Measurements from ENCODE around the gene EIF4B. TPM values are rescaled to one million over a fixed set of nuclear protein-coding genes. Genes with fewer than 3 reads are reported as not detected.

The EIF4B gene
- 1,099 and 1,143 TPM in 2 replicates for total RNA-seq

DNA sequence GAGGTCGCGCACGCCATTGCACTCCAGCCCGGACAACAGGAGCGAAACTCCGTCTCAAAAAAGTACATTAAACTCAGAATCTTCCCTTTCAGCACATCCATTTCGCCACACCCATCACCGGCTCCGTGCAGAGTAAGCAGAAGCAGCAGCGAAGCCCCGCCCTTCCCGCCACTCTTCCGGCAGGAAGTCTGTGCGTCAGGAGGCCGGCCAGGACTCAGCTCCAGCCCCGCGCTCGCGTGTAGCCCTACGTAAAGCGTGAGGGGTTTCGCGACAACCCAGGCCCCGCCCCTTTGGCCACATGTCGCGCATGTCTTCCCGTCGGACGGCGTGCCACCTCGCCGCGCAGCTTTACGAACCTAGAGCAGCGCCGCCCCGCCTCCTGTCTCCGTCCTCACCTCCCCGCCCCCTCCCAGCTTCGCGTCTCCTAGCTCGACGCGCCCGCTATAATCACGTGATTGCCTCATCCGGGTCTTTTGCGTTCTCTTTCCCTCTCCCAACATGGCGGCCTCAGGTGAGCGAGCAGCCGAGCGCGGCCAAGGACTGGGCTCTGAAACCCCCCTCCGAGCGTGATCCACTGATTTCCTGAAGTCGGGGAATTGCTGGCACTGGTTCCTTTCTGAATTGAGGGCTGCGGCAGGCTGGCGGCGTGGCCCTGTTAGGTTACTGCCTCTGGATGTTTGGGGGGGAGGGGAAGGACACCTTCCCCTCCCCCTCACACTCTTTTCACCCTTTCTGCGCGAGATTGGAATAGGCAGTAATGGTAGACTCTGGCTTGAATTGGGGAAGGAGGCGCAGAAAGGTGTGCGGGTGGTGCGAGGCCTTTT, at the start of gene EIF4B:
TSS of gene EIF4B (plus strand) at position 471 of the 824 bp plus-strand sequence. CDS start at position 499, 28 bp downstream.

GRCh38 chr12:53049571-53050318, 43.5 kb downstream of the EIF4B start, which contains the start of gene TNS2:
TNS2 (plus strand) TSS chr12:53050065; CDS start chr12:53050186, 121 bp downstream.

DNA sequence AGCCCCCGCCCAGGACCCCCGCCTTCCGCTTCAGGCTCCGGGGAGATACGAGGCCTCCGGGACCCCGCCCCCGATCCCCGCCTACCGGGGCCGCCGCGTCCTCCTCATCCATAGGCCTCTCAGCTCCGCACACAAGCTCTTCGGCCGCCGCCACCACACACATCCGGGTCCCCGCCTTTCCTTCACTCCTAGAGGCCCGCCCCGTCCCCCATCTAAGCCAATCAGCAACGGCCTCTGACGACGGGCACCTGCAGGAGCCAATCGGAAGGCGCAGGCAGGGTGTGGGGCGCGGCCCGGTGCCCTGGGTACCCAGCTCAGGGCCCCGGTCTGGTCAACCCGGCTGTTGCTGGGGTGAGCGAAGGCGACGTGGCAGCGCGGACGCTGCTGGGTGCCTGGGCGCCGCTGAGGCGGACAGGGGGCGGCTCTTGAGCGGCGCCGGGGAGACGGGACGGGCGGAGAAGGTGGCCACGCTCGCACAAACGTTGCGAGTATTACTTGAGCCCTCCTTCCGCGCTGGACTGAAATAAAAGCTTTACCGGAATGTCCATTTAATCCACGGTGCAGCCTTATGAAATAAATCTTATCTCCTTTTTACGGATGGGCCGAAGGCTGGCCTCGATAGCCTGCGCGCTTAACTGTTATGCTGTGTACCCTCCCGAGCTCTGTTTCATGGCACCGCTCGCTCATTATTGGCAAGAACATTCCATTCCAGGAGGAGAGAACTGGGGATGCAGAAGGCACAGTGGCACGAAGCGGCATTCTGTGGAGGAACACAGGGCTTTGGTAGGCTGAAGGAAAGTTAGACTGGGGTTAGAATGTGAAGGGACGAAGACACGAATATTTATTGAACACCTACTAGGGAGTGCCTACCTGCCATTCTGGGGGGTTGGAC, 73.2 kb downstream of the EIF4B start, which contains the start of gene SPRYD3:
TSS of gene SPRYD3 (minus strand) at position 165 of the 892 bp plus-strand sequence. CDS start at position 108, 57 bp downstream.

Other genes with a start within 250 kb of the EIF4B start
- gene KRT76, start 229.1 kb upstream of the EIF4B start, total RNA-seq, result not detected in 2 replicates
- not detected in 2 replicates for gene KRT3, start 210.3 kb upstream of the EIF4B start, total RNA-seq
- not detected in 2 replicates for gene KRT4, start 192.3 kb upstream of the EIF4B start, total RNA-seq
- not detected in 2 replicates for gene KRT79, start 172.1 kb upstream of the EIF4B start, total RNA-seq
- gene KRT78, start 157.5 kb upstream of the EIF4B start, total RNA-seq, result not detected in 2 replicates
- gene KRT8, start 101.4 kb upstream of the EIF4B start, total RNA-seq, result 9.3 and 32.5 TPM in 2 replicates
- 19.9 and 35.7 TPM in 2 replicates for gene KRT18, start 57.3 kb upstream of the EIF4B start, total RNA-seq
- gene TNS2, start 43.6 kb downstream of the EIF4B start, total RNA-seq, result 38.4 and 61.1 TPM in 2 replicates
- 25.8 and 35.8 TPM in 2 replicates for gene SPRYD3, start 72.9 kb downstream of the EIF4B start, total RNA-seq
- gene IGFBP6, start 91.2 kb downstream of the EIF4B start, total RNA-seq, result 417 and 460 TPM in 2 replicates
- gene SOAT2, start 97.0 kb downstream of the EIF4B start, total RNA-seq, result not detected in 2 replicates
- 14.8 and 15.4 TPM in 2 replicates for gene ZNF740, start 174.3 kb downstream of the EIF4B start, total RNA-seq
- 13.2 and 20.6 TPM in 2 replicates for gene CSAD, start 174.5 kb downstream of the EIF4B start, total RNA-seq
- 0.40 and 0.52 TPM in 2 replicates for gene ITGB7, start 200.8 kb downstream of the EIF4B start, total RNA-seq
- gene RARG, start 225.8 kb downstream of the EIF4B start, total RNA-seq, result 40.9 and 47.0 TPM in 2 replicates